ENCODE data around the gene ZSCAN16.
A peak's percentile ranks its signal among the peaks of the same experiment; 100 is the strongest.

The ZSCAN16 gene

DNA sequence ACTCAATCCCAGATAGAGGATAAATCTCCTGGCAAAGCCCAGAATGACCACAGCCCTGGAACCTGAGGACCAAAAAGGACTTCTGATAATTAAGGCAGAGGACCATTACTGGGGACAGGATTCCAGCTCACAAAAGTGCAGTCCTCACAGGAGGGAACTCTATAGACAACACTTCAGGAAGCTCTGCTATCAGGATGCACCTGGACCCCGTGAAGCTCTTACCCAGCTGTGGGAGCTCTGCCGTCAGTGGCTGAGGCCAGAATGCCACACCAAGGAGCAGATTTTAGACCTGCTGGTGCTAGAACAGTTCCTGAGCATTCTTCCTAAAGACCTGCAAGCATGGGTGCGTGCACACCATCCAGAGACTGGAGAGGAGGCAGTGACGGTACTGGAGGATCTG, 992 bp downstream of the ZSCAN16 start:
- no peak for DNase-seq (ENCODE audit: low read depth in 1 of 2, low spot score in 1 of 2)

- no peak for DNase-seq (ENCODE audit: low read depth in 1 of 2, low spot score in 1 of 2)
Measured at GRCh38 chr6:28134015-28134414, 9.6 kb downstream of the ZSCAN16 start.

GRCh38 chr6:28134716-28135115, 10.3 kb downstream of the ZSCAN16 start:
- DNase-seq (ENCODE audit: low read depth in 1 of 2, low spot score in 1 of 2): no peak

- DNase-seq (ENCODE audit: low read depth in 1 of 2, low spot score in 1 of 2): no peak
Measured at GRCh38 chr6:28135393-28135792, 11.0 kb downstream of the ZSCAN16 start.

DNA sequence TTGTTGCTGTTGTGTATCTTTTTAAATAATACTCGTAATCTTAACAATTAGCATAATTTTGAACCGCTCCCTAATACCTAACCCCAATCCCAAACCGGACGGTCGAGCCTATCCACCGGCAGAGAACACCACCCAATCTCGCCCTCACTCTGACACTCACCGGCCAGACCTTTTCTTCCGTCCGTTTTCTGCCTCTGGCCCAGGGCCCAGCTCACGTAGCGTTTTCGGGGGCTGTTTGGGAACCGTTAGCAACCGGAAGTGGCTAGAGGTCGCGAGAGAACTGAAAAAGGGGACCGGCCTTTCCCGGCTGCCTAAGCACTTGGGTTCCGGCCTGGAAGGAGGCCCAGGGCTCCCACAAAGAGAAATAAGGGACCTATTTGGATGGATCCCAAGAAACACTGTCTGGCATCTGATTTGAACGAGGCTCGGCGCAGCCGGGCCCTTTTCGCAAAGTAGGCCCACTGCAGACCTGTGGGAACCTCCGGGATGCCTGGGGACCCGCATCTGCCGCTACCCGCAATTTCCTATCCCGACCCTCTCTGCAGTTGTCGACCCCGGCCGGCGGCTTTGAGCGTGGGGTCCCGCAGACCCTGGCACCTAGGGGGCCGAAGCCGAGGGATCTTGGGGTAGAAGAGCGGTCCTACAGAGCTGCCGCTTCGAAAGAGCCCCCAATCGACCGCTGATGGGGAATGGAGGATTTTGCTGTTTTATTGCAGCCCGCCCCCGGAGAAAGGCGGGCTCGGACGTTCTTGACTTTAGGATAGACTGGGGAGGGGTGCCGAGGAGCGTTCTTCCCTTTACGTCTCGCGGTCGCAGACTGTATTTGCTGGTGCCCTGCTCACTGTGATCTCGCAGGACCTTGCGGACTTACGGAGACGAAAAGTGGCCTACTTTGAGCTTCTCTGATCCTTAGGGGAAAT, 12.4 kb downstream of the ZSCAN16 start:
- DNase-seq (ENCODE audit: low read depth in 1 of 2, low spot score in 1 of 2): peak; percentile 47 to 58

GRCh38 chr6:28137505-28137981, 13.1 kb downstream of the ZSCAN16 start:
- DNase-seq (ENCODE audit: low read depth in 1 of 2, low spot score in 1 of 2): no peak

GRCh38 chr6:28139860-28140543, 15.6 kb downstream of the ZSCAN16 start:
- DNase-seq (ENCODE audit: low read depth in 1 of 2, low spot score in 1 of 2): no peak

GRCh38 chr6:28140616-28141015, 16.2 kb downstream of the ZSCAN16 start:
- DNase-seq (ENCODE audit: low read depth in 1 of 2, low spot score in 1 of 2): no peak

GRCh38 chr6:28141500-28142329, 17.3 kb downstream of the ZSCAN16 start, which contains the start of gene ZKSCAN8:
ZKSCAN8 (plus strand) TSS chr6:28141883; CDS start chr6:28148408, 6,525 bp downstream.
- peak; percentile 48 to 50 for DNase-seq (ENCODE audit: low read depth in 1 of 2, low spot score in 1 of 2)

DNA sequence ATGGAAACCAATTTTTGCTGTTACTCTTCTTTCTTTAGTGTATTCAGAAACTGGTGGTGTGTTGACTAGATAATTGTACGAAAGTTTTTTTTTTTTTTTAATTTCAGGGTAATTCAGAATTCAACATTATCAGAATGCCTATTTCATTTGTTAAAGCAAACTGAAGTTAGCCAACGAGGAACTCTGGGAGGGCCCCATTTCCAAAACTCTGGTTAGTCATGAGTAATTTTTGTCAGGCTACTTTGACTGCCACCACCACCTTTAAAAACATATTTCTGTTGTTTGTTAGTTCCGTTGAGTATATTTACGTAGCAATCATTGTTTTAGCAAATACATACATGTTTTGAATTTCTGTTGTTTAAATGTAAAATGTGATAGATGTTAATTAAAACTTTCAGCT, 18.0 kb downstream of the ZSCAN16 start:
- DNase-seq (ENCODE audit: low read depth in 1 of 2, low spot score in 1 of 2): no peak

- no peak for DNase-seq (ENCODE audit: low read depth in 1 of 2, low spot score in 1 of 2)
Measured at GRCh38 chr6:28145231-28145630, 20.8 kb downstream of the ZSCAN16 start.

DNA sequence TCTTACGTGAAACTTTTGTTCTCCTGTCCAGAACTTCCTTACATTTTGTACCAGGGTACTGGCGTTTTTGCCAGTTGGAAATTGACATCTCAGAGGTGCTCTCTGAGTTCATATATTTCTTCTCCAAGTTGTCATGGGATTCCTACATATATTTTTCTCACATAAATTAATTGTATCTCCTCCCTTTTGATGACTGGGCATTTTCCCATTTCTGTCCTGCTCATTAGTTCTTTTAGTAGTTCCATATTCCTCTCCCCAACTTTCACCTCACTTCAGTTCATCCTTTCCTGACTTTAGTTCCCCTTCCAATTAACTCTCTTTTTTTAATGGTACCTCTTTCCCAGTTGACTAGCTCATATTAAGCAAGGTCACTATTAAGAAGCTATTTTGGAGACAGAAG, 28.1 kb downstream of the ZSCAN16 start:
- DNase-seq (ENCODE audit: low read depth in 1 of 2, low spot score in 1 of 2): no peak

GRCh38 chr6:28153546-28153945, 29.1 kb downstream of the ZSCAN16 start:
- no peak for DNase-seq (ENCODE audit: low read depth in 1 of 2, low spot score in 1 of 2)

GRCh38 chr6:28154357-28154756, 29.9 kb downstream of the ZSCAN16 start:
- DNase-seq (ENCODE audit: low read depth in 1 of 2, low spot score in 1 of 2): no peak

DNA sequence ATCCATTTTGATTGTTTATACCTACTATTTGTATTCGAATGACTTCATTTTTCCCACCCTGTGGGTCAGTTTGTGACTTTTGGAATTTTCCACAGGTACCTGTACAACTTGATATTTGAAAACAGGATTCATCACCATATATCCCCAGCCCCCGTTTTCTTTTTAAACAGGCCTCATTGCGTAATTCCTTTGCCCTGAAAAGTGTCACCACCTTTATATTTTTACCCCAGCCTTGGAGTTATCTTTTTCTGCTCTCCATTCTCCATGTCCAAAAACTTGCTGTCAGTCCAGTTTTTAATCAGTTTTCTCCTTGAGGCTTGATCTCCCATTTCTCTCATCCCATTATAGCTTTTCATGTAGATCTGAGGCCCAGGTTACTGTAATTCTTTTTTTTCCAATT, 33.9 kb downstream of the ZSCAN16 start:
- no peak for DNase-seq (ENCODE audit: low read depth in 1 of 2, low spot score in 1 of 2)

GRCh38 chr6:28159029-28159607, 34.7 kb downstream of the ZSCAN16 start:
- no peak for DNase-seq (ENCODE audit: low read depth in 1 of 2, low spot score in 1 of 2)

DNA sequence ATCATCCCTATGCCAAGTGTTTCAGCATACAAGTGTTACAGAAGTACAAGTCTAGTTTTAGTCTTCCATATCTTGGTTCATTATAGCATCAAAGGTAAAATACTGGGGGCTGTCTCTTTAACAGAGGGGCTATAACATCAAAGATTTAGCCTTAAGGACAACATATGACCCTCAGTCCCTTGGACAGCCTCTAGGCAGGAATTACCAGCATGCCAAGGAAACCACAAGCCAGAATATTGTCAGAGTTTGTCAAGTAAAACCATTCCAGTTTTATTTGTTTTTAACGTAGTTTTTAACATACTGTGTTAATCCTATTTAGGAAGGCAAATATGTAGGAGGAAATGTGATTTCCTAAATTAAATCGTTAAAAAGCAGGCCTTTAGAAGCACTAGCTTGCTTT, 35.8 kb downstream of the ZSCAN16 start:
- no peak for DNase-seq (ENCODE audit: low read depth in 1 of 2, low spot score in 1 of 2)

DNA sequence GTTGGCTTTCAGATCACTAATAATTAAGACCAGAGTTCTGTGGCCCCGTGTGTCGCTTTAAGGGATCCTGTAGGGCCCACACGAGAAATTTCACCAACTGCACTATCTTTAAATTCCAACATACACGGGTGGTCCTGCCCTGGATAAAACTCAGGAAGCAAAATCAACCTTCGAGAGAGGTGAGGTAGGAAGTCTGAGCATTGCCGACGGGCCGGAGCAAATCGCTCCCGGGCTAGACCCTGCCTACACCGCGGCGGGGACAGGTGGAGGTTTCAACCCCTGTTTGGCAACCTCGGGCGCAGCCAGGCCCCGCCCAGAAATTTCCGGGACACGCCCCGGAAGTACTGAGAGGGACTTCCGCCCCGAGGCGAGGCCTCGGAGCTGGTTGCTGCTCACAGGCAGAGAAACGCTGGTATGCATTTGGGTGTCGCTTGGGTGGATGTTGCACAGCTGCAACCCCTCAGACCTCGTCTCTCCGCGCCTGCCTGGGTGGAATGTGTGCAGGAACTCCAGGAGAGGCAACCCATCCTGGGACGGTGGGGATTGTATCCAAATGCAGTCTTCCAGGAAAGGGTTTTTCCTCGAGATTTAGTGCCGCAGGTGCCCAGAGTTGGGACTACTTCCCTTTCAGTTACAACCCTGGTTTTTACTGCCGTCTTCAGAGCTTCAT, 37.1 kb downstream of the ZSCAN16 start:
- DNase-seq (ENCODE audit: low read depth in 1 of 2, low spot score in 1 of 2): peak; percentile 44 to 86

DNA sequence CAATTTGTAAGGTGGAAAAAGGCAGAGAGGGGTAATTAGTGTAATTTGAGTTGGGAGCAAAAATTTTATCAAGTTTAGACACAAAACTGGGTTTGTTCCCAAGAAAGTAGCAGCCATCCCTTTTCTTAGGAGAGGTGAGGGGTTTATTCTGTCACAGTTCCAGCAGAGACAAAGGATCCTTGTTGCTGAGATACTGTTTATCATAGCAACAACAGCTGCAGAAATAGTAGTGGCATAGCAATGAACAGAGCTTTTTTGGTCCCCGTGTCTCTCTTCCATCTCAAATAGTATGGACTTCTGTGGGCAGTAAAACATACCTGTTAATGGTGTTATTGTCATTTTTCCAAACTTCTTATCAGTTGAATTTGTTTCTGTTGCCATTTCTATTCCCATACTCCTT, 41.2 kb downstream of the ZSCAN16 start:
- no peak for DNase-seq (ENCODE audit: low read depth in 1 of 2, low spot score in 1 of 2)

DNA sequence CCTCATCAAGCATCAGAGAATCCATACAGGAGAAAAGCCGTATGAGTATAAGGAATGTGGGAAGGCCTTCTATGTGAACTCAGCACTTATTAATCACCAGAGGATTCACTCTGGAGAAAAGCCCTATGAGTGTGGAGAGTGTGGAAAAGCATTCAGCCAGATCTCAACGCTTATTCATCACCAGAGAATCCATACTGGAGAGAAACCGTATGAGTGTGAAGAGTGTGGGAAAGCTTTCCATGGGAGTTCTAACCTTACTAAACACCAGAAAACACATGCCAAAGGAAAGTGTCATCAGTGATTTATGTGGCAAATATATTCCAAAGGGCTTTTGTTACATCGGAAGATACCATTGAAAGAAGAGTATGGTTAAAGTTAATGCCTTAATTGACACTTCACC, 42.7 kb downstream of the ZSCAN16 start:
- DNase-seq (ENCODE audit: low read depth in 1 of 2, low spot score in 1 of 2): no peak

Data from stimulated activated CD4-positive, alpha-beta T cell treated with anti-CD3 and anti-CD28 coated beads, Interleukin-15, amount 100 ng/mL, for 1 hour (primary cell).